Trophoblast cell (in vitro differentiated cells and primary cell): ENCODE results near the gene SFTA2. TPM values are rescaled to one million over a fixed set of nuclear protein-coding genes. Genes with fewer than 3 reads are reported as not detected.

Experiments used
- DNase-seq, 2 donors: peaks; one replicate each; pipeline ENCODE4 v3.0.0-alpha.2; 2016
- H2AFZ ChIP-seq: 2 replicates; pipeline ENCODE4 v1.6.1; 2013; ENCODE audit warnings: low read length, moderate library complexity, mild to moderate bottlenecking; ENCODE audit not compliant: insufficient read depth, poor library complexity
- H2AK5ac ChIP-seq: 2 replicates; pipeline ENCODE4 v1.6.1; 2013; ENCODE audit warnings: mild to moderate bottlenecking, low read length
- H2BK120ac ChIP-seq: 2 replicates; pipeline ENCODE4 v1.6.1; 2013; ENCODE audit warnings: low read length, mild to moderate bottlenecking, moderate library complexity; ENCODE audit not compliant: insufficient read depth, poor library complexity
- H2BK12ac ChIP-seq: 2 replicates; pipeline ENCODE4 v1.6.1; 2013; ENCODE audit warnings: mild to moderate bottlenecking, low read length, moderate library complexity
- H2BK5ac ChIP-seq: 2 replicates; pipeline ENCODE4 v1.6.1; 2013; ENCODE audit warnings: low read length, low read depth, moderate library complexity, mild to moderate bottlenecking; ENCODE audit not compliant: poor library complexity
- H3K14ac ChIP-seq: 2 replicates; pipeline ENCODE4 v1.6.1; 2013; ENCODE audit warnings: mild to moderate bottlenecking, low read length
- H3K18ac ChIP-seq: 2 replicates; pipeline ENCODE4 v1.6.1; 2013; ENCODE audit warnings: mild to moderate bottlenecking, low read length
- H3K23ac ChIP-seq: 2 replicates; pipeline ENCODE4 v1.6.1; 2013; ENCODE audit warnings: low read length
- H3K27ac ChIP-seq: 2 replicates; pipeline ENCODE4 v1.5.1; 2013; ENCODE audit warnings: low read depth, mild to moderate bottlenecking, inconsistent platforms, low read length, moderate library complexity
- H3K27me3 ChIP-seq: 2 replicates; pipeline ENCODE4 v1.6.1; 2013; ENCODE audit warnings: inconsistent platforms, mild to moderate bottlenecking, low read length, moderate library complexity; ENCODE audit not compliant: insufficient read depth
- H3K36me3 ChIP-seq, 2 experiments: 1 replicate in 1 of 2; 2 replicates in 1 of 2; pipeline ENCODE4 v1.6.1; 2013; ENCODE audit warnings: low read length in 2 of 2, mild to moderate bottlenecking in 2 of 2, moderate library complexity in 1 of 2; ENCODE audit not compliant: insufficient read depth in 2 of 2, control insufficient read depth in 1 of 2
- H3K4ac ChIP-seq: 2 replicates; pipeline ENCODE4 v1.6.1; 2013; ENCODE audit warnings: low read depth, mild to moderate bottlenecking, low read length, moderate library complexity
- H3K4me1 ChIP-seq, 2 experiments: 1 replicate in 1 of 2; 2 replicates in 1 of 2; pipeline ENCODE4 v1.6.1; 2013; ENCODE audit warnings: low read length in 2 of 2, mild to moderate bottlenecking in 2 of 2, moderate library complexity in 1 of 2; ENCODE audit not compliant: insufficient read depth in 2 of 2, control insufficient read depth in 1 of 2
- H3K4me2 ChIP-seq: 2 replicates; pipeline ENCODE4 v1.6.1; 2013; ENCODE audit warnings: inconsistent platforms, mild to moderate bottlenecking, low read length, moderate library complexity
- H3K4me3 ChIP-seq: 2 replicates; pipeline ENCODE4 v1.5.1; 2013; ENCODE audit warnings: mild to moderate bottlenecking, low read depth, low read length, inconsistent platforms
- H3K79me1 ChIP-seq: one replicate; pipeline ENCODE4 v1.6.1; 2013; ENCODE audit warnings: low read length
- H3K79me2 ChIP-seq: 2 replicates; pipeline ENCODE4 v1.6.1; 2013; ENCODE audit warnings: low read length, mild to moderate bottlenecking; ENCODE audit not compliant: control insufficient read depth, insufficient read depth, poor library complexity
- H3K9ac ChIP-seq: 2 replicates; pipeline ENCODE4 v1.6.1; 2013; ENCODE audit warnings: mild to moderate bottlenecking, low read length
- H3K9me3 ChIP-seq: 2 replicates; pipeline ENCODE4 v1.6.1; 2013; ENCODE audit warnings: low read depth, mild to moderate bottlenecking, control low read depth, inconsistent platforms, low read length; ENCODE audit not compliant: insufficient read depth
- H4K12ac ChIP-seq: 2 replicates; pipeline ENCODE4 v1.6.1; 2013; ENCODE audit warnings: low read depth, mild to moderate bottlenecking, low read length, moderate library complexity
- H4K8ac ChIP-seq: 2 replicates; pipeline ENCODE4 v1.6.1; 2013; ENCODE audit warnings: low read depth, mild to moderate bottlenecking, low read length, moderate library complexity
- H4K91ac ChIP-seq: one replicate; pipeline ENCODE4 v1.6.1; 2013; ENCODE audit warnings: low read depth, mild to moderate bottlenecking, low read length, moderate library complexity
- WGBS: extraction: QIAGEN DNeasy Blood & Tissue Kit; methylation state at CpG from one replicate; pipeline ENCODE4 v1.1.7; 2013; ENCODE audit warnings: missing lambda C conversion rate; ENCODE audit not compliant: insufficient read length, insufficient coverage; ENCODE audit errors: extremely low coverage; 5-methylcytosine and 5-hydroxymethylcytosine counted together
- polyA plus RNA-seq: library from polyadenylated mRNA; stranded (reverse); fragments of 200-250 nt; gene quantifications from 2 replicates; pipeline ENCODE4 v1.2.3, GENCODE V29; 2013

The SFTA2 gene
- polyA plus RNA-seq = not detected in 2 replicates

DNA sequence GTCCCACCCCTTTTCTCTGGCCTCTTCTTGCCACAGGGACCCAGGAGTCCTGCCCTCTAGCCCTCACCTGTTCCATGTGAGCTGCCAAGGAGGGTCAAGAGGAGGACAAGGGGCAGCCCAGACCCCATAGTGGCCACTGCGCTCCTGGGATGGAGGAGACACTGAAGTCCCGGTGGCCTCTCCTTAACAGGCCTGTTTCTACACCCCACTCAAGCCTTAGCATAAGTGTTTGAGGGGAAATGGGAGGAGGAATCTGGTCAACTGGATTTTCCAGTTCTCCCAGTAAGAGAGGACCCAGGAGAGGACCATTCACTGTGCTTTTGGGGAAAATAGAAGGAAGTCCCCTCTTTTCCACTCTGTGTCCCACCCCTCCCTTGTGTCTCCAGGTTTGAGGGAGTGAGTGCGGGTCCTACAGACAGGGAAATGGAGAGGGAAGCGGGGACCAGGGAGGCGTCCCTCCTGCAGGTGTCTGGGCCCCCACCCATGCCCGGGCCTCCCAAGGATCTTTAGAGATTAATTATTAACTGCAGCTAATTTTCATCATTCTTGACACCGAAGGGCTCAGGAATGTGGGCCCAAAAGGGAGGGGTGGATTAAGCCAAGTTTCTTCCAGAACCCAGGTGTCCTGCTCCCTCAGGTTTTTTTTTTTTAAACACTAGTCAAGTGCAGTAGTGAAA, at the start of gene SFTA2:
Gene SFTA2, minus strand, starts transcription at position 202 of the 677 bp plus-strand sequence. Its CDS starts 74 bp downstream, at position 128.
- no peak within 1 kb of the TSS for H2BK120ac ChIP-seq
- H3K36me3 ChIP-seq = no peaks in the 10 kb centered on the region
- DNase-seq = no peak
- H3K79me2 ChIP-seq = no peaks in the 10 kb centered on the region
- WGBS = no CpG with 5 or more reads among the region's 7 CpGs
- peaks cover 4 to 11% of the 10 kb centered on the region in 2 experiments for H3K4me1 ChIP-seq
- H3K9me3 ChIP-seq = peaks cover 4% of the 10 kb centered on the region
- H4K91ac ChIP-seq = no peak within 1 kb of the TSS
- H3K4me2 ChIP-seq = no peak within 1 kb of the TSS
- H3K4me3 ChIP-seq = no peak within 1 kb of the TSS
- no peak within 1 kb of the TSS for H3K14ac ChIP-seq
- no peak within 1 kb of the TSS for H4K8ac ChIP-seq
- H3K4ac ChIP-seq = no peak within 1 kb of the TSS
- H2BK5ac ChIP-seq = no peak within 1 kb of the TSS
- no peaks in the 10 kb centered on the region for H3K79me1 ChIP-seq
- H4K12ac ChIP-seq = no peak within 1 kb of the TSS
- H3K23ac ChIP-seq = no peak within 1 kb of the TSS
- H2BK12ac ChIP-seq = no peak within 1 kb of the TSS
- no peak within 1 kb of the TSS for H3K27ac ChIP-seq
- no peak within 1 kb of the TSS for H3K9ac ChIP-seq
- H3K18ac ChIP-seq = no peak within 1 kb of the TSS
- H2AFZ ChIP-seq = no peak within 1 kb of the TSS
- H3K27me3 ChIP-seq = no peaks in the 10 kb centered on the region
- no peak within 1 kb of the TSS for H2AK5ac ChIP-seq

- Histone ChIP-seq H3K9ac (no peak overlapping the region), H3K79me1 (no peaks in the 10 kb centered on the region), H3K27me3 (no peaks in the 10 kb centered on the region), H3K4me3 (no peak overlapping the region), H4K91ac (no peak overlapping the region), H3K4me1 (peaks cover 2 to 5% of the 10 kb centered on the region in 2 experiments), H2BK5ac (no peak overlapping the region), H3K79me2 (no peaks in the 10 kb centered on the region), H2AK5ac (no peak overlapping the region), H2BK120ac (no peak overlapping the region), H4K12ac (no peak overlapping the region), H3K14ac (no peak overlapping the region), H4K8ac (no peak overlapping the region), H3K27ac (no peak overlapping the region), H3K9me3 (no peaks in the 10 kb centered on the region), H3K4me2 (no peak overlapping the region), H2BK12ac (no peak overlapping the region), H3K36me3 (no peaks in the 10 kb centered on the region), H2AFZ (no peak overlapping the region), H3K18ac (no peak overlapping the region), H3K4ac (no peak overlapping the region), H3K23ac (no peak overlapping the region)
- WGBS = no CpG with 5 or more reads among the region's 4 CpGs
- DNase-seq = no peak
Observed at GRCh38 chr6:30979690-30980089, 47.7 kb upstream of the SFTA2 start.

GRCh38 chr6:30979141-30979540, 47.2 kb upstream of the SFTA2 start:
- no peak overlapping the region for H3K9ac ChIP-seq
- no peak overlapping the region for H3K27ac ChIP-seq
- H2BK12ac ChIP-seq = no peak overlapping the region
- no peak overlapping the region for H3K4me3 ChIP-seq
- no peak overlapping the region for H4K12ac ChIP-seq
- no peak overlapping the region for H4K8ac ChIP-seq
- H3K4me2 ChIP-seq = no peak overlapping the region
- H3K4ac ChIP-seq = no peak overlapping the region
- no CpG with 5 or more reads among the region's 1 CpG for WGBS
- no peak overlapping the region for H3K18ac ChIP-seq
- H3K23ac ChIP-seq = no peak overlapping the region
- peaks cover 2 to 5% of the 10 kb centered on the region in 2 experiments for H3K4me1 ChIP-seq
- H3K14ac ChIP-seq = no peak overlapping the region
- no peak overlapping the region for H2BK120ac ChIP-seq
- no peak for DNase-seq
- H2AFZ ChIP-seq = no peak overlapping the region
- no peak overlapping the region for H2BK5ac ChIP-seq
- H4K91ac ChIP-seq = no peak overlapping the region
- no peaks in the 10 kb centered on the region for H3K9me3 ChIP-seq
- no peaks in the 10 kb centered on the region for H3K79me2 ChIP-seq
- H2AK5ac ChIP-seq = no peak overlapping the region
- H3K36me3 ChIP-seq = no peaks in the 10 kb centered on the region
- H3K27me3 ChIP-seq = no peaks in the 10 kb centered on the region
- no peaks in the 10 kb centered on the region for H3K79me1 ChIP-seq

GRCh38 chr6:30974490-30975252, 42.7 kb upstream of the SFTA2 start:
- H3K79me2 ChIP-seq = no peaks in the 10 kb centered on the region
- H3K4me2 ChIP-seq = no peak overlapping the region
- no peak overlapping the region for H4K12ac ChIP-seq
- H3K79me1 ChIP-seq = no peaks in the 10 kb centered on the region
- no peak overlapping the region for H2BK120ac ChIP-seq
- H3K23ac ChIP-seq = no peak overlapping the region
- H3K27me3 ChIP-seq = no peaks in the 10 kb centered on the region
- H4K8ac ChIP-seq = no peak overlapping the region
- no peak overlapping the region for H3K4me3 ChIP-seq
- no peak overlapping the region for H4K91ac ChIP-seq
- H3K4me1 ChIP-seq = no peaks in the 10 kb centered on the region
- no peak overlapping the region for H2AFZ ChIP-seq
- no peak overlapping the region for H3K27ac ChIP-seq
- H3K9ac ChIP-seq = no peak overlapping the region
- H3K9me3 ChIP-seq = peaks cover 2% of the 10 kb centered on the region
- WGBS = no CpG with 5 or more reads among the region's 4 CpGs
- no peak overlapping the region for H2AK5ac ChIP-seq
- no peak overlapping the region for H3K14ac ChIP-seq
- H2BK12ac ChIP-seq = no peak overlapping the region
- no peak for DNase-seq
- H3K18ac ChIP-seq = no peak overlapping the region
- no peaks in the 10 kb centered on the region for H3K36me3 ChIP-seq
- no peak overlapping the region for H2BK5ac ChIP-seq
- H3K4ac ChIP-seq = no peak overlapping the region
